Activated CD4-positive, alpha-beta T cell treated with anti-CD3 and anti-CD28 coated beads, Interleukin-2, amount 50 U/mL, for 16 hours (primary cell): ENCODE data around the gene PTPN2.
A peak's percentile ranks its signal among the peaks of the same experiment; 100 is the strongest.
"Not testable (repeated sequence)": the region's sequence is repeated elsewhere in the genome, so short reads cannot be mapped to it uniquely, and the experiment has no call there.

Experiments used
- DNase-seq: peaks from one replicate; pipeline ENCODE4 v3.0.0-alpha.2; 2020

The PTPN2 gene

GRCh38 chr18:12769644-12770440 lies 114.2 kb downstream of the PTPN2 start:
- no peak for DNase-seq

GRCh38 chr18:12769136-12769535 lies 114.9 kb downstream of the PTPN2 start:
- no peak for DNase-seq

- DNase-seq: no peak
These were observed 115.4 kb downstream of the PTPN2 start for GRCh38 chr18:12768625-12769024.

- no peak for DNase-seq
These were observed 116.4 kb downstream of the PTPN2 start for GRCh38 chr18:12767580-12768155.

GRCh38 chr18:12766986-12767433 lies 117.0 kb downstream of the PTPN2 start:
- DNase-seq: no peak

GRCh38 chr18:12765586-12765985 lies 118.5 kb downstream of the PTPN2 start:
- no peak for DNase-seq

- DNase-seq: no peak
These were observed 118.9 kb downstream of the PTPN2 start for GRCh38 chr18:12765126-12765525.

GRCh38 chr18:12758566-12758965 lies 125.5 kb downstream of the PTPN2 start:
- DNase-seq: not testable (repeated sequence)

- not testable (repeated sequence) for DNase-seq
These were observed 127.3 kb downstream of the PTPN2 start for GRCh38 chr18:12756619-12757239.

- DNase-seq: not testable (repeated sequence)
These were observed 128.4 kb downstream of the PTPN2 start for GRCh38 chr18:12755606-12756005.

GRCh38 chr18:12754511-12754910 lies 129.5 kb downstream of the PTPN2 start:
- no peak for DNase-seq

- DNase-seq: no peak
These were observed 132.1 kb downstream of the PTPN2 start for GRCh38 chr18:12751891-12752290.

GRCh38 chr18:12751503-12751884 lies 132.5 kb downstream of the PTPN2 start:
- no peak for DNase-seq

GRCh38 chr18:12750715-12751502 lies 133.1 kb downstream of the PTPN2 start:
- DNase-seq: no peak

- DNase-seq: peak; percentile 21
These were observed 133.8 kb downstream of the PTPN2 start for GRCh38 chr18:12750076-12750714.

- no peak for DNase-seq
These were observed 134.9 kb downstream of the PTPN2 start for GRCh38 chr18:12749121-12749520.

- no peak for DNase-seq
These were observed 135.4 kb downstream of the PTPN2 start for GRCh38 chr18:12748671-12749070.

GRCh38 chr18:12747530-12748315 lies 136.3 kb downstream of the PTPN2 start:
- no peak for DNase-seq

- DNase-seq: no peak
These were observed 138.8 kb downstream of the PTPN2 start for GRCh38 chr18:12745095-12745795.

GRCh38 chr18:12744103-12744502 lies 139.9 kb downstream of the PTPN2 start:
- peak; percentile 46 for DNase-seq

GRCh38 chr18:12742453-12742852 lies 141.6 kb downstream of the PTPN2 start:
- DNase-seq: no peak
